ENCODE measurements around the gene DENND1A.

DNA sequence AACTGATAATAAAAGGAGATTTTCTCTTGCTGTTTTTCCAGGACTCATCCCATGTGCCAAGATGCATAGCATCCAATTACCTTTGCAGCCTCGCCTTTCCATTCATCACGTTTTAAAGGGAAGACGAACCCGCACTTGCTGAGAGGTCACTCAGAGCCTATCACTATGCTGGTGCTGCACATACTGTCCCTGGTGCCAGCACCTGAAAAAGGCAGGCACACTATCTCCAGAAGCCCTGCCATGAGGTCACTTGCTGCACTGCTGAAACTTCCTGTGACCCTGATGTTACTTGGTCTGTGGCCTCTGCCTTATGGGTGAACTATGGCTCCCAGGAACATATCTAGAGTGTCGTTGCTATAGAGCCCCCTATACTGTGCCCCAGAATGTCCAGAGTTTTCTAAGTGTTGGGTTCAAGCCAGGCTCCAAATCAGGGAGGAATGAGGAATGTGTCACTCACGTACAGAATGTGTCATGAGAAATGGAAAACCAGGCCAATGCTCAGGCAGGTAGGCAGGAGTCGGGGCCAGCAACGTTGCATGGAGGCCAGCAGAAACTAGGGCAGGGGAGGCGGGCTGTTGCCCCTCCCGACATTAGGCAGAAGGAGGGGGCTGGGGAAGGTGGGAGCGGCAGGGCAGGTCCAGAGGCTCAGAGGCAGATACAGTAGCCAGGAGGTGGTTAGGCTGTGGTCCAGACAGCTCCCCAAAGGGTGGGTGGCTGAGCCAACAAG is 311.8 kb downstream of the DENND1A start:
- TF ChIP-seq POLR2A (IDR thresholded peaks at IDR 0.05) (no peak), EP300 (IDR thresholded peaks at IDR 0.05) (no peak)
